ENCODE data around the gene SELENON. TPM values are rescaled to one million over a fixed set of nuclear protein-coding genes. Genes with fewer than 3 reads are reported as not detected.
A peak's percentile ranks its signal among the peaks of the same experiment; 100 is the strongest.

The SELENON gene
- total and polyA plus RNA-seq, 9 of the 15 experiments (the other 6 are each of a cell fraction or from before 2014, with no cell fraction given): 0.43 to 26.7 (median 7.0) TPM

DNA sequence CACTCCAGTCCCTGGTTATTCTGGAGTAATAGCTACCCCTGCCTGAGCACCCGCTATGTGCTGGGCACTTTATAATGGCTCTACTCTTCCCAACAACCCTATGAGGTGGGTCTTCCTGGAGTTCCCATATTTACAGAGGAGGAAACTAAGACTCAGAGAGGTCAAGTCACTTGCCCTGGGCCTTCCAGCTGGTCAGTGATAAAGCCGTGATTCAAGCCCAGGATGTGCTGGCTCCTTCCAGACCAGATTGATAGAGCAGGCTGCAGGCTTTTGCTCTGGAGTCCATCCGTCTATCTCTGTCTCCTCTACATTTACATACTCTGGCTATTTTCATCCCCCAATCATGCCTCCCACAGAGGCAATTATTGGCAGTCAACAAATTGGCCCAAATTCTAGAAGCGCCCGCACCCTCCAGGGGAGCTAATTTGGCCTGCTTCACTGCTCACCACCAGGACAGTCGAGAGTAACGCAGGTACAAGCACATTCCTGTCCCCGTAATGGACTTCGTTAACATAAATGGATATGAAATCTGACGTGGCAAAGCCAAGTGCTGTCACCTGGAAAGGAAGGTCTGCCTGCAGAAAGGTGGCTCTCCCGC, 39.8 kb upstream of the SELENON start (continued):
- TF ChIP-seq ZSCAN32 (CRISPR knock-in tag; IDR thresholded peaks at IDR 0.05): no peak
- TF ChIP-seq CBFA2T3 (IDR thresholded peaks at IDR 0.05): peak; percentile 71
- 0 out of 2 replicates have a peak, but pooled peaks have one; percentile 27 for TF ChIP-seq TAL1 (IDR thresholded peaks at IDR 0.05)
- TF ChIP-seq CHD4 (IDR thresholded peaks at IDR 0.05; ENCODE audit: insufficient read depth, insufficient replicate concordance, low read depth, low read length, poor library complexity, severe bottlenecking): no peak
- no peak for TF ChIP-seq MCM5 (IDR thresholded peaks at IDR 0.05; ENCODE audit: low read depth)

DNA sequence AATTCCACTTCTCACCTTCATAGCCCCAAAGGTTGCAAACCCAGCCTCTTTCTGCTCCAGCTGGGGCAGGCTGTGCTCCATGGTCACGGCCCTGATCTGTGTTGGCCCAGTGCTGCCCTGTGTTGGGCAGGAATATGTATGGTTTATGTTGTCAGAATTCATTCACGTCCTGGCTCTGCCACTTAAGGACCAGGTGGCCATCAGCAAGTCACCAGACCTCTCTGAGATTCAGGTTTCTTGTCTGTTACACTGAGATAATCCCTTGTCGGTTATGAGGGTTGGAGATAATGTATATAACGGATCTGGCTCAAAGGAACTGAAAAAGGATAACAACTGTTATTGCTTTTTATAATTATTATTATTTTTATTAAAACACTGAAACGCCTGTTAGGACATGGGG, 39.1 kb upstream of the SELENON start:
- peak; percentile 82 for FAIRE-seq
- TF ChIP-seq HLTF (IDR thresholded peaks at IDR 0.05) (peak; percentile 69; the same call in 1 of the 2 replicates), GTF2E2 (tag; IDR thresholded peaks at IDR 0.05) (no peak), ZNF239 (CRISPR knock-in tag; IDR thresholded peaks at IDR 0.05) (peak; percentile 91), ZNF165 (CRISPR knock-in tag; IDR thresholded peaks at IDR 0.05; ENCODE audit: borderline replicate concordance) (no peak), MED1 (CRISPR knock-in tag; IDR thresholded peaks at IDR 0.05; ENCODE audit: borderline replicate concordance) (no peak), MTF1 (CRISPR knock-in tag; IDR thresholded peaks at IDR 0.05; ENCODE audit: borderline replicate concordance) (no peak), TRIM28 (IDR thresholded peaks at IDR 0.05) (no peak), ZNF175 (CRISPR knock-in tag; IDR thresholded peaks at IDR 0.05; ENCODE audit: low read depth) (peak; percentile 75), HMGN3 (IDR thresholded peaks at IDR 0.05; ENCODE audit: borderline replicate concordance, extremely low read depth, insufficient read length, low read depth, low read length) (peak; percentile 20), MEF2A (IDR thresholded peaks at IDR 0.05; ENCODE audit: control insufficient read depth, low read depth, low read length) (no peak), ZNF584 (CRISPR knock-in tag; IDR thresholded peaks at IDR 0.05; ENCODE audit: low read depth) (no peak), KLF1 (tag; IDR thresholded peaks at IDR 0.05) (no peak)
- TF ChIP-seq, protein P1, sequence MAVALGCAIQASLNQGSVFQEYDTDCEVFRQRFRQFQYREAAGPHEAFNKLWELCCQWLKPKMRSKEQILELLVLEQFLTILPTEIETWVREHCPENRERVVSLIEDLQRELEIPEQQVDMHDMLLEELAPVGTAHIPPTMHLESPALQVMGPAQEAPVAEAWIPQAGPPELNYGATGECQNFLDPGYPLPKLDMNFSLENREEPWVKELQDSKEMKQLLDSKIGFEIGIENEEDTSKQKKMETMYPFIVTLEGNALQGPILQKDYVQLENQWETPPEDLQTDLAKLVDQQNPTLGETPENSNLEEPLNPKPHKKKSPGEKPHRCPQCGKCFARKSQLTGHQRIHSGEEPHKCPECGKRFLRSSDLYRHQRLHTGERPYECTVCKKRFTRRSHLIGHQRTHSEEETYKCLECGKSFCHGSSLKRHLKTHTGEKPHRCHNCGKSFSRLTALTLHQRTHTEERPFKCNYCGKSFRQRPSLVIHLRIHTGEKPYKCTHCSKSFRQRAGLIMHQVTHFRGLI (CRISPR knock-in tag; IDR thresholded peaks at IDR 0.05): no peak
- TF ChIP-seq, protein P2, sequence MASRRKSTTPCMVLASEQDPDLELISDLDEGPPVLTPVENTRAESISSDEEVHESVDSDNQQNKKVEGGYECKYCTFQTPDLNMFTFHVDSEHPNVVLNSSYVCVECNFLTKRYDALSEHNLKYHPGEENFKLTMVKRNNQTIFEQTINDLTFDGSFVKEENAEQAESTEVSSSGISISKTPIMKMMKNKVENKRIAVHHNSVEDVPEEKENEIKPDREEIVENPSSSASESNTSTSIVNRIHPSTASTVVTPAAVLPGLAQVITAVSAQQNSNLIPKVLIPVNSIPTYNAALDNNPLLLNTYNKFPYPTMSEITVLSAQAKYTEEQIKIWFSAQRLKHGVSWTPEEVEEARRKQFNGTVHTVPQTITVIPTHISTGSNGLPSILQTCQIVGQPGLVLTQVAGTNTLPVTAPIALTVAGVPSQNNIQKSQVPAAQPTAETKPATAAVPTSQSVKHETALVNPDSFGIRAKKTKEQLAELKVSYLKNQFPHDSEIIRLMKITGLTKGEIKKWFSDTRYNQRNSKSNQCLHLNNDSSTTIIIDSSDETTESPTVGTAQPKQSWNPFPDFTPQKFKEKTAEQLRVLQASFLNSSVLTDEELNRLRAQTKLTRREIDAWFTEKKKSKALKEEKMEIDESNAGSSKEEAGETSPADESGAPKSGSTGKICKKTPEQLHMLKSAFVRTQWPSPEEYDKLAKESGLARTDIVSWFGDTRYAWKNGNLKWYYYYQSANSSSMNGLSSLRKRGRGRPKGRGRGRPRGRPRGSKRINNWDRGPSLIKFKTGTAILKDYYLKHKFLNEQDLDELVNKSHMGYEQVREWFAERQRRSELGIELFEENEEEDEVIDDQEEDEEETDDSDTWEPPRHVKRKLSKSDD (conservative IDR thresholded peaks at IDR 0.05; ENCODE audit: low read length): no peak

More for the DNA sequence above, 39.1 kb upstream of the SELENON start:
- BruUV-seq (replicated peaks): no TSS peak
- ATAC-seq (peak; percentile 74), DNase-seq (ENCODE audit: extremely low read depth in 1 of 4, low spot score in 3 of 4) (peak in 3 of 4 experiments; percentile 44 to 68 (median 66))
- Histone ChIP-seq H3K27ac (ENCODE audit: extremely low read depth, low read depth, low read length) (no peak overlapping the region), H3K9me1 (ENCODE audit: control insufficient read depth, insufficient read depth, low read length) (no peaks in the 10 kb centered on the region), H3K9me3 (replicated peaks; ENCODE audit: control insufficient read depth, insufficient read depth, low read depth, low read length) (no peaks in the 10 kb centered on the region), H4K20me1 (replicated peaks; ENCODE audit: control insufficient read depth, insufficient read depth, low read length) (peaks cover 29% of the 10 kb centered on the region), H3K36me3 (ENCODE audit: control insufficient read depth, insufficient read depth, low read length) (no peaks in the 10 kb centered on the region), H3K9ac (ENCODE audit: insufficient read depth in 1 of 2, low read depth in 2 of 2, low read length in 2 of 2) (no peak overlapping the region), H2AFZ (ENCODE audit: low read depth, low read length) (no peak overlapping the region), H3K4me3 (no peak overlapping the region), H3K4me2 (ENCODE audit: insufficient read depth, low read length) (no peak overlapping the region), H3K4me1 (replicated peaks in 1 of 2; ENCODE audit: control insufficient read depth in 2 of 2, insufficient read depth in 2 of 2, low read length in 2 of 2) (peaks cover 7 to 16% of the 10 kb centered on the region in 2 experiments), H3K27me3 (ENCODE audit: control insufficient read depth in 2 of 2, insufficient read depth in 2 of 2, low read length in 2 of 2) (peaks cover 29 to 49% of the 10 kb centered on the region in 2 experiments), H3K79me2 (ENCODE audit: control insufficient read depth, insufficient read depth, low read length) (no peaks in the 10 kb centered on the region)
- ChIA-PET POLR2A (interaction anchor here (0.6 kb wide), 1 partner anchor 617 kb away, joined by 4 read pairs; no protein-coding TSS in a partner anchor), CTCF (ENCODE audit: low intra/inter-chr PET ratio) (no interaction called here)
- WGBS (ENCODE audit: insufficient coverage, low coverage, missing lambda C conversion rate): 1% methylated on average over 5 of the region's 5 CpGs
- intact Hi-C loops (cut with micrococcal nuclease) (loop anchor here (2.0 kb wide), 1 partner anchor 36 kb away; no protein-coding TSS in a partner anchor), in situ Hi-C loops (cut with MboI) (no loop called here)

All from K562 (cell line).